ENCODE measurements around the gene EEIG2. TPM values are rescaled to one million over a fixed set of nuclear protein-coding genes. Genes with fewer than 3 reads are reported as not detected.

The EEIG2 gene
- total and polyA plus RNA-seq, 9 of the 15 experiments (the other 6 are each of a cell fraction or from before 2014, with no cell fraction given) = 6.1 to 26.9 (median 15.2) TPM

GRCh38 chr1:108533351-108534083 is 26.4 kb upstream of the EEIG2 start (continued):
- TF ChIP-seq ZBTB17 (CRISPR knock-in tag; IDR thresholded peaks at IDR 0.05) (0 out of 2 replicates have a peak, but pooled peaks have one; percentile 36), TRIM24 (IDR thresholded peaks at IDR 0.05) (peak; percentile 98 to 99), MECOM (CRISPR knock-in tag; IDR thresholded peaks at IDR 0.05) (peak; percentile 77; the same call in 1 of the 2 replicates), HMGN3 (IDR thresholded peaks at IDR 0.05; ENCODE audit: borderline replicate concordance, extremely low read depth, insufficient read length, low read depth, low read length) (peak; percentile 95), ZNF282 (CRISPR knock-in tag; IDR thresholded peaks at IDR 0.05) (no peak), FOXJ2 (tag; IDR thresholded peaks at IDR 0.05) (peak; percentile 33; the same call in 1 of the 2 replicates), ZNF780A (CRISPR knock-in tag; IDR thresholded peaks at IDR 0.05) (no peak), TOE1 (IDR thresholded peaks at IDR 0.05; ENCODE audit: borderline replicate concordance) (peak; percentile 40; the same call in 1 of the 2 replicates), TOE1 (CRISPR knock-in tag; IDR thresholded peaks at IDR 0.05; ENCODE audit: borderline replicate concordance, low read depth) (no peak), ZNF318 (IDR thresholded peaks at IDR 0.05; ENCODE audit: borderline replicate concordance in 1 of 2, low read depth in 1 of 2) (peak in 1 of 2 experiments; percentile 64; a peak in 1 of 4 replicates), ZNF431 (CRISPR knock-in tag; IDR thresholded peaks at IDR 0.05) (no peak), ILK (tag; IDR thresholded peaks at IDR 0.05; ENCODE audit: borderline replicate concordance, low read depth) (no peak), ZNF644 (tag; IDR thresholded peaks at IDR 0.05; ENCODE audit: low read depth) (peak; percentile 90; the same call in 1 of the 2 replicates), NR2C2 (CRISPR knock-in tag; IDR thresholded peaks at IDR 0.05) (no peak), NR2C2 (tag; IDR thresholded peaks at IDR 0.05) (no peak; the same call in 1 of the 2 replicates), ZNF398 (CRISPR knock-in tag; IDR thresholded peaks at IDR 0.05) (no peak), NONO (IDR thresholded peaks at IDR 0.05; ENCODE audit: low read depth in 2 of 2, low read length in 1 of 2) (0 out of 4 replicates have a peak, but pooled peaks of 1 of the 2 experiments have one; percentile 67)

All from K562 (cell line).